Measurements from ENCODE around the gene PKP3.
"Not testable (repeated sequence)": the region's sequence is repeated elsewhere in the genome, so short reads cannot be mapped to it uniquely, and the experiment has no call there.

Gene PKP3

GRCh38 chr11:396511-396947 lies 2.5 kb downstream of the PKP3 start:
- DNase-seq, result no peak

- DNase-seq, result peak in 1 of 5 donors; percentile 68
Observed at GRCh38 chr11:396948-397548, 3.0 kb downstream of the PKP3 start.

- DNase-seq, result peak in 1 of 5 donors; percentile 51
Observed at GRCh38 chr11:398826-399225, 4.8 kb downstream of the PKP3 start.

- DNase-seq, result no peak
Observed at GRCh38 chr11:399731-400211, 5.8 kb downstream of the PKP3 start.

GRCh38 chr11:400241-400689 lies 6.3 kb downstream of the PKP3 start:
- no peak for DNase-seq

- DNase-seq, result not testable (repeated sequence)
Observed at GRCh38 chr11:401196-401595, 7.2 kb downstream of the PKP3 start.

- DNase-seq, result peak in 1 of 5 donors; percentile 11
Observed at GRCh38 chr11:403021-403760, 9.2 kb downstream of the PKP3 start.

GRCh38 chr11:403761-404431 lies 9.9 kb downstream of the PKP3 start:
- DNase-seq, result peak in 1 of 5 donors; percentile 10

GRCh38 chr11:404551-405264 lies 10.7 kb downstream of the PKP3 start:
- DNase-seq, result no peak

GRCh38 chr11:405323-405953 lies 11.4 kb downstream of the PKP3 start:
- no peak for DNase-seq

GRCh38 chr11:405954-406795 lies 12.2 kb downstream of the PKP3 start:
- peak in 1 of 5 donors; percentile 10 for DNase-seq

- DNase-seq, result peak; percentile 89 to 94 (median 93)
Observed at GRCh38 chr11:406796-407650, 13.0 kb downstream of the PKP3 start.

- peak in 1 of 5 donors; percentile 40 for DNase-seq
Observed at GRCh38 chr11:407651-408123, 13.7 kb downstream of the PKP3 start.

- DNase-seq, result no peak
Observed at GRCh38 chr11:408154-409007, 14.4 kb downstream of the PKP3 start.

GRCh38 chr11:409008-409599 lies 15.1 kb downstream of the PKP3 start:
- DNase-seq, result no peak

- DNase-seq, result no peak
Observed at GRCh38 chr11:409600-410483, 15.8 kb downstream of the PKP3 start.

- not testable (repeated sequence) for DNase-seq
Observed at GRCh38 chr11:410711-411110, 16.7 kb downstream of the PKP3 start.

GRCh38 chr11:411520-411919 lies 17.5 kb downstream of the PKP3 start:
- DNase-seq, result not testable (repeated sequence)

Data from T-helper 1 cell (primary cell).